HFF-Myc (cell line): ENCODE results near the gene ACY1.

Experiments used
- DNase-seq: peaks from one replicate; pipeline ENCODE4 v3.0.0-alpha.2; 2011; ENCODE audit warnings: low read depth; ENCODE audit errors: extremely low read depth
- H3K4me3 ChIP-seq: replicated peaks from 2 replicates; pipeline ENCODE4 v1.5.1; 2011; ENCODE audit warnings: low read depth, mild to moderate bottlenecking, control low read depth, low read length
- TF ChIP-seq, protein P1 (sequence below): IDR thresholded peaks from 2 replicates; pipeline ENCODE4 v1.5.1; 2012; ENCODE audit warnings: mild to moderate bottlenecking, low read depth, low read length, control low read depth; ENCODE audit errors: missing control alignments

ACY1 gene

DNA sequence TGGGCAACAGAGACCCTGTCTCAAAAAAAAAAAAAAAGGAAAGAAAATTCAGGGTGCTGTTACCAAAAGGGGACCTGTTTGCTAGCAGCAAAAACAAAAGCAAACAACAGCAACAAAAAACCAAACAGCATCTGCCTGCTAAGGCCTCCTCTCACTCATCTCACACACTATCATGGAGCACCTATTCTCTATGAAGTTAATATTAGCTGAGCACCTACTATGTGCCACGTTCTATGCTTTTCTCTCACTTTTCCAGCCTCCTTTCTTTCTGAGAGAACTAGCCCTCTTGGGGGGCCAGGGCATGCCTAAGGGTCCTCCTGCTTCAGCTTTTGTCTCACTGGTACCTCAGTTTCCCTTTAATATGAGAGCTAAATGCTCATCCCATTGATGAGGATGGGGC, 28.6 kb upstream of the ACY1 start:
- H3K4me3 ChIP-seq, result no peak overlapping the region
- DNase-seq, result no peak
- TF ChIP-seq, protein P1, sequence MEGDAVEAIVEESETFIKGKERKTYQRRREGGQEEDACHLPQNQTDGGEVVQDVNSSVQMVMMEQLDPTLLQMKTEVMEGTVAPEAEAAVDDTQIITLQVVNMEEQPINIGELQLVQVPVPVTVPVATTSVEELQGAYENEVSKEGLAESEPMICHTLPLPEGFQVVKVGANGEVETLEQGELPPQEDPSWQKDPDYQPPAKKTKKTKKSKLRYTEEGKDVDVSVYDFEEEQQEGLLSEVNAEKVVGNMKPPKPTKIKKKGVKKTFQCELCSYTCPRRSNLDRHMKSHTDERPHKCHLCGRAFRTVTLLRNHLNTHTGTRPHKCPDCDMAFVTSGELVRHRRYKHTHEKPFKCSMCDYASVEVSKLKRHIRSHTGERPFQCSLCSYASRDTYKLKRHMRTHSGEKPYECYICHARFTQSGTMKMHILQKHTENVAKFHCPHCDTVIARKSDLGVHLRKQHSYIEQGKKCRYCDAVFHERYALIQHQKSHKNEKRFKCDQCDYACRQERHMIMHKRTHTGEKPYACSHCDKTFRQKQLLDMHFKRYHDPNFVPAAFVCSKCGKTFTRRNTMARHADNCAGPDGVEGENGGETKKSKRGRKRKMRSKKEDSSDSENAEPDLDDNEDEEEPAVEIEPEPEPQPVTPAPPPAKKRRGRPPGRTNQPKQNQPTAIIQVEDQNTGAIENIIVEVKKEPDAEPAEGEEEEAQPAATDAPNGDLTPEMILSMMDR, result no peak

DNA sequence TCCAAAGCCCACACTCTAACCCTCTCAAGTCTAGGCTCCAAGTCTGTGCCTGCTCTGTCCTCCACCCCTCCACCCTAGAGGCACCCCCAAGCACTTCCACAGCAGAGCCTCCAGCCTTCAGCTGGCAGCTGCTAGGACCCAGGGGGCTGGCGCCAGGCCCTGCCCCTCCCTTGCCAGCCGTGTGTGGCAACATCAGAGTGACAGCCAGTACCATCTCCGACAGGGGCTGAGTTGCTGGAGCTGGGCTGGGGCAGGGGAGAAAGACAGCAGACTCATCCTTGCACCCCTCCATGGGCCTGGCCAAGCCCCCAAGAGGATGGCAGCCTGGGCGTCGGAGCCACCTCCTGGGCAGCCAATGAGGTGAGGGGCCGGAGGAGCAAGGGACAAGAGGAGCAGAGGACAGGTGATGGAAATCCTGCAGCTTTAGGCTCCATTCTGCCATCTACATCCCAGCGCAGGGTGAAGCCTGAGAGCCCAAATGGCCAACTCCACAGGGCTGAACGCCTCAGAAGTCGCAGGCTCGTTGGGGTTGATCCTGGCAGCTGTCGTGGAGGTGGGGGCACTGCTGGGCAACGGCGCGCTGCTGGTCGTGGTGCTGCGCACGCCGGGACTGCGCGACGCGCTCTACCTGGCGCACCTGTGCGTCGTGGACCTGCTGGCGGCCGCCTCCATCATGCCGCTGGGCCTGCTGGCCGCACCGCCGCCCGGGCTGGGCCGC, 28.0 kb upstream of the ACY1 start, which contains the start of gene GPR62:
GPR62 (plus strand) TSS at position 207 of the 718 bp plus-strand sequence; CDS start at position 479, 272 bp downstream.
- 0 out of 2 replicates have a peak within 1 kb of the TSS, but pooled peaks have one; percentile 20 for H3K4me3 ChIP-seq
- no peak for DNase-seq
- TF ChIP-seq, protein P1, result no peak

DNA sequence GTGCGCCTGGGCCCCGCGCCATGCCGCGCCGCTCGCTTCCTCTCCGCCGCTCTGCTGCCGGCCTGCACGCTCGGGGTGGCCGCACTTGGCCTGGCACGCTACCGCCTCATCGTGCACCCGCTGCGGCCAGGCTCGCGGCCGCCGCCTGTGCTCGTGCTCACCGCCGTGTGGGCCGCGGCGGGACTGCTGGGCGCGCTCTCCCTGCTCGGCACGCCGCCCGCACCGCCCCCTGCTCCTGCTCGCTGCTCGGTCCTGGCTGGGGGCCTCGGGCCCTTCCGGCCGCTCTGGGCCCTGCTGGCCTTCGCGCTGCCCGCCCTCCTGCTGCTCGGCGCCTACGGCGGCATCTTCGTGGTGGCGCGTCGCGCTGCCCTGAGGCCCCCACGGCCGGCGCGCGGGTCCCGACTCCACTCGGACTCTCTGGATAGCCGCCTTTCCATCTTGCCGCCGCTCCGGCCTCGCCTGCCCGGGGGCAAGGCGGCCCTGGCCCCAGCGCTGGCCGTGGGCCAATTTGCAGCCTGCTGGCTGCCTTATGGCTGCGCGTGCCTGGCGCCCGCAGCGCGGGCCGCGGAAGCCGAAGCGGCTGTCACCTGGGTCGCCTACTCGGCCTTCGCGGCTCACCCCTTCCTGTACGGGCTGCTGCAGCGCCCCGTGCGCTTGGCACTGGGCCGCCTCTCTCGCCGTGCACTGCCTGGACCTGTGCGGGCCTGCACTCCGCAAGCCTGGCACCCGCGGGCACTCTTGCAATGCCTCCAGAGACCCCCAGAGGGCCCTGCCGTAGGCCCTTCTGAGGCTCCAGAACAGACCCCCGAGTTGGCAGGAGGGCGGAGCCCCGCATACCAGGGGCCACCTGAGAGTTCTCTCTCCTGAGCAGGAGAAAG, 27.2 kb upstream of the ACY1 start:
- TF ChIP-seq, protein P1, result peak; percentile 52
- no peak for DNase-seq
- H3K4me3 ChIP-seq, result 0 out of 2 replicates have a peak overlapping the region, but pooled peaks have one; percentile 20

DNA sequence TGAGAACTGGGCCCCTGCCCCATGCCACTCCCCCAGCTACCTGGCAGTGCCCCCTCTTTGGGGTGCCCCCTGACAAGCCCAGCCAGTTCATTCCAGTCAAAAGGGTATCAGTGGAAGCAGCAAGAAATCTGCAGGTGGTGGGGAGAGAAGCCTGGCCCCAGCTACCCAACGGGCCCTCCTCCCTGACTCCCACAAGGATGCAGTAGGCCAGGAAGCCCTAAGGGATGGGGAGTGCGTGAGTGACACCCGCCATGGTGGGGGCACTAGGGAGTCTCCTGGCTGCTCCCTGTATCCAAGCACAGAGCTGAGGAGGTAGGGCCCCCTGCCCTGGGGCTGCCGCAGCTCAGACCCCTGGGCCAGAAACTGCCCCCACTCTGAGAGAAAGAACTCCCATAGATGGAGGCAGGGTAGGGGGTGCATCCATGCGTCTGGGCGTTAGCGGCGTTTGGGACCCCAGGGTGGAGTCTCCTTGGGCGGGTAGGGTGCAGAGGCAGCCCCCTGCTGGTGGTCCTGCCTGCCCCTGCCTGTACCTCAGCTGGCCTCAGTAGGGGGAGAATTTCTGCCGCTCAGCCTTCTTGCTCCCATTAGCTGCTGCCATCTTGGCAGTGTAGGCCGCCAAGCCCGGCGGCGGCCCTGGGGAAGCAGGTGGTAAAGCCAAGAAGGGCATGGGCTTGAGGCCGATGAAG, 25.7 kb upstream of the ACY1 start:
- no peak overlapping the region for H3K4me3 ChIP-seq
- TF ChIP-seq, protein P1, result no peak
- DNase-seq, result no peak

DNA sequence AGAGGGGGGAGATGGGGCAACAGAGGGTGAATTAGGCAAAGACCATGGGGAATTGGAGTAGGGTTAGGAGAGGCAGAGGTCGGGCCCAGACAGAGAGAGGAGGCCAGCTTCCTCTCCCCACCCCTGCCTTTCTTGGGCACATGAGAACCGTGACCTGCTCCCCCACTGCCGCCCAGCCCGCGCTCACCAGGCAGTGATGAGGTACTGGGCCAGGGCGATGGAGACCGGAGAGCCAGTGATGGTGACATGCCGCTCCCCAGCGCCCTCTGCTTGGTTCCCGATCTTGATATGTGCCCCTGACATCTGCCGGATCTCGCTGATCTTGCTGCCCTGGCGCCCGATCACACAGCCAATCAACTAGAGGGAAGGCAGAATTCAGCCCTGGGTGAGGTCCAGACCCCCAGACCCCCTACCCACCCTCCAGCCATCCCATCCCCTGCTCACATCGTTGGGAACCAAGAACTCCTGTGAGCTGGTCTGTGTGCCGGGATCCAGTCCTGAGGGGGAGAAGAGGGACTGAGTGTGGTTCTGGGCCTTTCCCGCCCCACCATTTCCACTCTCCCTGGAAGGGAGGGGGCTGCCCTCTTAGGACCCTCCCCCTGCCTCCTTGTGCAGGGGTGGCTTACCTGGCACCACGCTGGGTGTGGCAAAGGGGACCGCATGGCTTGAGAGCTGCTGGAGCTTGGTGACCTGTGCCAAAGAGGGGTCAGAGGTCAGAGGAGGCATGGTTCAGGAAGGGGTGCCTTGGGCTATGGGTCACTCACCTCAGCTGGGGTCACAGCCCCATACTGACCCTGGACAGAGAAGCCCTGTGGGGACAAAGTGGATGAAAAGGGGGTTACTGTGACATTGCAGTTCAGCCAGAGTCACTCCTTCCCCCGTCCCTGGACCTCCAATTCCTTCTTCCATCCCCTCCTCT, 24.5 kb upstream of the ACY1 start:
- DNase-seq, result no peak
- no peak overlapping the region for H3K4me3 ChIP-seq
- TF ChIP-seq, protein P1, result no peak

DNA sequence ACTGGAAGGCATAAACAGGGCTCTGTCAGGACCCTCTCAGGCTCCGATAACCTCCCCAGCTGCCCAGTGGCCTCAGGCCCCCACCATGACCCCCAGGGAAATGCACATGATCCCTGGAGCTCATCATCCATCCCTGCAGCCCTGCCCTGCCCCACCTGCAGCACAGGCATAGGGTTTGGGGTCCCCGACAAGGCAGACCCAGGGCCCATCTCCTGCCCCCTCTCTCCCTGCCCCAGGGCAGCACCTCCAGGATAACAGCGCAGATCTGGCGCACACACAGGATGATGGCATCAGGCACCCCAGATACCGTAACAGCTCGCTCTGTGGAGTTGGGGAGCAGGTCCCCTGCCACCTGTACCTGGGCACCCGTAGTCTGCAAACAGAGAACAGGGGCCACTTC, 23.7 kb upstream of the ACY1 start:
- TF ChIP-seq, protein P1, result no peak
- DNase-seq, result no peak
- H3K4me3 ChIP-seq, result no peak overlapping the region
